HepG2 (cell line): ENCODE data around the gene DMAC2L. TPM values are rescaled to one million over a fixed set of nuclear protein-coding genes. Genes with fewer than 3 reads are reported as not detected.

Source experiments
- EP300 ChIP-seq, 3 experiments: sonication (generic) in 1 of 3; formaldehyde crosslinking in 1 of 3; IDR thresholded peaks; 2 replicates each; pipeline versions ENCODE4 v1.5.1 to v1.6.1; 2011 to 2020; ENCODE audit warnings: low read depth in 2 of 3, low read length in 2 of 3, borderline replicate concordance in 1 of 3, improper control_type of control experiment in 1 of 3, mild to moderate bottlenecking in 1 of 3, missing genetic modification reagents in 1 of 3, moderate library complexity in 1 of 3
- HNRNPK ChIP-seq: fragments of 200-400 bp; formaldehyde crosslinking; IDR thresholded peaks from 2 replicates; pipeline ENCODE4 v1.6.1; 2018; ENCODE audit warnings: low read length, low read depth, moderate library complexity, mild to moderate bottlenecking; ENCODE audit not compliant: poor library complexity, severe bottlenecking
- MTF2 ChIP-seq: sonication (generic); formaldehyde crosslinking; IDR thresholded peaks from 2 replicates; pipeline ENCODE4 v1.5.0; 2020; ENCODE audit warnings: missing genetic modification reagents, borderline replicate concordance
- MXD1 ChIP-seq: sonication (generic); formaldehyde crosslinking; IDR thresholded peaks from 2 replicates; pipeline ENCODE4 v1.4.0; 2020; ENCODE audit warnings: mild to moderate bottlenecking, missing genetic modification reagents
- PITX1 ChIP-seq: sonication (generic); formaldehyde crosslinking; IDR thresholded peaks from 2 replicates; pipeline ENCODE4 v1.5.1; 2020; ENCODE audit warnings: mild to moderate bottlenecking, missing genetic modification reagents
- RBAK ChIP-seq: sonication (generic); formaldehyde crosslinking; IDR thresholded peaks from 2 replicates; pipeline ENCODE4 v1.5.1; 2020; ENCODE audit warnings: mild to moderate bottlenecking, missing genetic modification reagents
- SRSF9 ChIP-seq: fragments of 200-400 bp; formaldehyde crosslinking; IDR thresholded peaks from 2 replicates; pipeline ENCODE4 v1.6.1; 2018; ENCODE audit warnings: borderline replicate concordance, mild to moderate bottlenecking, low read depth, low read length; ENCODE audit not compliant: insufficient read depth, poor library complexity, severe bottlenecking
- TEAD2 ChIP-seq: sonication (generic); formaldehyde crosslinking; IDR thresholded peaks from 2 replicates; pipeline ENCODE4 v1.9.0; 2021; ENCODE audit warnings: missing genetic modification reagents
- USF2 ChIP-seq, 2 experiments: sonication (generic) in 1 of 2; formaldehyde crosslinking in 1 of 2; IDR thresholded peaks; 2 replicates each; pipeline versions ENCODE4 v1.5.1 to v1.6.1; 2011 to 2020; ENCODE audit warnings: borderline replicate concordance in 1 of 2, low read depth in 1 of 2, low read length in 1 of 2, mild to moderate bottlenecking in 1 of 2, missing genetic modification reagents in 1 of 2, moderate library complexity in 1 of 2
- ZEB1 ChIP-seq: IDR thresholded peaks from 2 replicates; pipeline ENCODE4 v1.6.1; 2012; ENCODE audit warnings: mild to moderate bottlenecking, low read depth, inconsistent platforms; ENCODE audit not compliant: insufficient replicate concordance
- ZHX2 ChIP-seq, 2 experiments: sonication (generic) in 1 of 2; formaldehyde crosslinking in 1 of 2; IDR thresholded peaks; 2 replicates each; pipeline versions ENCODE4 v1.6.1 to v1.9.0; 2014 to 2022; ENCODE audit warnings: antibody characterized with exemption in 1 of 2, borderline replicate concordance in 1 of 2, inconsistent platforms in 1 of 2, low read depth in 1 of 2, missing genetic modification reagents in 1 of 2
- polyA plus RNA-seq, 8 experiments: library from polyadenylated mRNA; depleted of rRNA in 3 of 8; stranded (reverse) in 7 of 8; unstranded in 1 of 8; fragments of >200 nt; fragmentation: Illumina TruSeq in 4 of 8; extraction: Trizol in 4 of 8; gene quantifications; 2 replicates each; pipeline versions ENCODE4 v1.2.1 to v1.2.3, GENCODE V29; 2011 to 2016; ENCODE audit warnings: low read depth in 4 of 8, missing spikeins in 1 of 8, mixed read lengths in 1 of 8; ENCODE audit not compliant: insufficient read depth in 1 of 8
- total RNA-seq, 5 experiments: library from RNA; depleted of rRNA; stranded (reverse); fragments of >200 nt; fragmentation: Illumina TruSeq; extraction: Trizol; gene quantifications; 2 replicates each; pipeline ENCODE4 v1.2.3, GENCODE V29; 2016; ENCODE audit warnings: low read depth in 1 of 5
- TF ChIP-seq, protein P1 (sequence below): sonication (generic); formaldehyde crosslinking; IDR thresholded peaks from 2 replicates; pipeline ENCODE4 v1.5.0; 2020; ENCODE audit warnings: mild to moderate bottlenecking, missing genetic modification reagents
- TF ChIP-seq, protein P2 (sequence below): sonication (generic); formaldehyde crosslinking; IDR thresholded peaks from 2 replicates; pipeline ENCODE4 v1.5.1; 2020; ENCODE audit warnings: missing genetic modification reagents, mild to moderate bottlenecking, borderline replicate concordance

DMAC2L gene
- total and polyA plus RNA-seq, 2 of the 13 experiments (the other 11 are each of a cell fraction or from before 2014, with no cell fraction given): 19.4 to 23.2 TPM

GRCh38 chr14:50311972-50312733 lies at the start of gene DMAC2L, which contains the start of gene L2HGDH (continued):
- TF ChIP-seq USF2 (IDR thresholded peaks at IDR 0.05; ENCODE audit: low read depth, low read length) (peak; percentile 63), USF2 (CRISPR knock-in tag; IDR thresholded peaks at IDR 0.05; ENCODE audit: borderline replicate concordance) (peak; percentile 86; the same call in 1 of the 2 replicates), MXD1 (peak; percentile 87; the same call in 1 of the 2 replicates), TEAD2 (CRISPR knock-in tag) (no peak; the same call in 1 of the 2 replicates), PITX1 (CRISPR knock-in tag) (peak; percentile 78), ZHX2 (IDR thresholded peaks at IDR 0.05; ENCODE audit: low read depth) (no peak), ZHX2 (CRISPR knock-in tag; IDR thresholded peaks at IDR 0.05; ENCODE audit: borderline replicate concordance) (no peak), ZEB1 (no peak), RBAK (CRISPR knock-in tag) (no peak), EP300 (IDR thresholded peaks at IDR 0.05; ENCODE audit: low read depth in 2 of 2, low read length in 2 of 2) (no peak), EP300 (CRISPR knock-in tag; IDR thresholded peaks at IDR 0.05; ENCODE audit: borderline replicate concordance) (no peak), HNRNPK (peak; percentile 85), MTF2 (CRISPR knock-in tag) (peak; percentile 79; the same call in 1 of the 2 replicates), SRSF9 (no peak)
- TF ChIP-seq, protein P1, sequence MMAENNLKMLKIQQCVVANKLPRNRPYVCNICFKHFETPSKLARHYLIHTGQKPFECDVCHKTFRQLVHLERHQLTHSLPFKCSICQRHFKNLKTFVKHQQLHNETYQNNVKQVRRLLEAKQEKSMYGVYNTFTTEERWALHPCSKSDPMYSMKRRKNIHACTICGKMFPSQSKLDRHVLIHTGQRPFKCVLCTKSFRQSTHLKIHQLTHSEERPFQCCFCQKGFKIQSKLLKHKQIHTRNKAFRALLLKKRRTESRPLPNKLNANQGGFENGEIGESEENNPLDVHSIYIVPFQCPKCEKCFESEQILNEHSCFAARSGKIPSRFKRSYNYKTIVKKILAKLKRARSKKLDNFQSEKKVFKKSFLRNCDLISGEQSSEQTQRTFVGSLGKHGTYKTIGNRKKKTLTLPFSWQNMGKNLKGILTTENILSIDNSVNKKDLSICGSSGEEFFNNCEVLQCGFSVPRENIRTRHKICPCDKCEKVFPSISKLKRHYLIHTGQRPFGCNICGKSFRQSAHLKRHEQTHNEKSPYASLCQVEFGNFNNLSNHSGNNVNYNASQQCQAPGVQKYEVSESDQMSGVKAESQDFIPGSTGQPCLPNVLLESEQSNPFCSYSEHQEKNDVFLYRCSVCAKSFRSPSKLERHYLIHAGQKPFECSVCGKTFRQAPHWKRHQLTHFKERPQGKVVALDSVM (CRISPR knock-in tag): peak; percentile 79
- TF ChIP-seq, protein P2, sequence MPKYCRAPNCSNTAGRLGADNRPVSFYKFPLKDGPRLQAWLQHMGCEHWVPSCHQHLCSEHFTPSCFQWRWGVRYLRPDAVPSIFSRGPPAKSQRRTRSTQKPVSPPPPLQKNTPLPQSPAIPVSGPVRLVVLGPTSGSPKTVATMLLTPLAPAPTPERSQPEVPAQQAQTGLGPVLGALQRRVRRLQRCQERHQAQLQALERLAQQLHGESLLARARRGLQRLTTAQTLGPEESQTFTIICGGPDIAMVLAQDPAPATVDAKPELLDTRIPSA (CRISPR knock-in tag): peak; percentile 86; the same call in 1 of the 2 replicates
